GM12878 (cell line): Measurements from ENCODE around the gene CHMP6. TPM values are rescaled to one million over a fixed set of nuclear protein-coding genes. Genes with fewer than 3 reads are reported as not detected.

ENCODE experiments used
- ATAC-seq: fragments of 200-7000 bp; cut with Tn5 transposase; 3 replicates; pipeline ENCODE4 v1.9.1; 2020; ENCODE audit warnings: mild to moderate bottlenecking, moderate library complexity
- BruUV-seq: library from RNA; stranded (reverse); fragments of 400-500 nt; replicated peaks from 2 replicates; lab custom pipeline; 2021; lab: Mats Ljungman, UMichigan
- CTCF ChIA-PET: fragments of 300-600 bp; sonication (Branson Sonifier 250); formaldehyde crosslinking; extraction: SDS; loops from one replicate; lab custom pipeline; 2021; ENCODE audit warnings: inconsistent platforms; lab: Yijun Ruan, JAX
- POLR2A ChIA-PET: fragments of 350-600 bp; formaldehyde crosslinking; extraction: SDS; loops from one replicate; lab custom pipeline; 2021; ENCODE audit warnings: inconsistent platforms; lab: Charles Lee
- RAD21 ChIA-PET: fragments of 300-600 bp; sonication (Branson Sonifier 250); formaldehyde crosslinking; loops from one replicate; lab custom pipeline; 2023; ENCODE audit warnings: antibody characterized with exemption; ENCODE audit not compliant: unreplicated experiment; lab: Charles Lee
- SMC1A ChIA-PET: fragments of 300-600 bp; sonication (Branson Sonifier 250); formaldehyde crosslinking; loops from one replicate; lab custom pipeline; 2023; ENCODE audit not compliant: unreplicated experiment, uncharacterized antibody; lab: Charles Lee
- DNase-seq: peaks from one replicate; pipeline ENCODE4 v3.0.0-alpha.2; 2011; ENCODE audit warnings: low read depth, low spot score
- FAIRE-seq: peaks from 3 replicates; lab custom pipeline; 2011; peaks lifted over from hg19 to GRCh38; lab: Jason Lieb, UNC
- H2AFZ ChIP-seq: 2 replicates; pipeline ENCODE4 v1.6.0; 2011; ENCODE audit warnings: low read depth, low read length, control low read depth; ENCODE audit not compliant: control insufficient read depth
- H3K27ac ChIP-seq: 2 replicates; pipeline ENCODE4 v1.5.1; 2011; ENCODE audit warnings: control low read depth; ENCODE audit not compliant: control insufficient read depth, insufficient read depth
- H3K27me3 ChIP-seq, 2 experiments: replicated peaks in 1 of 2; 2 replicates each; pipeline versions ENCODE4 v1.6.0 to v1.6.1; 2011; ENCODE audit warnings: low read length in 1 of 2; ENCODE audit not compliant: control insufficient read depth in 2 of 2, insufficient read depth in 2 of 2
- H3K36me3 ChIP-seq, 2 experiments: 2 replicates each; pipeline ENCODE4 v1.5.1; 2011; ENCODE audit warnings: low read length in 1 of 2; ENCODE audit not compliant: control insufficient read depth in 2 of 2, insufficient read depth in 2 of 2
- H3K4me1 ChIP-seq: 2 replicates; pipeline ENCODE4 v1.6.1; 2011; ENCODE audit warnings: mild to moderate bottlenecking, low read length, moderate library complexity, mixed read lengths; ENCODE audit not compliant: control insufficient read depth, insufficient read depth
- H3K4me2 ChIP-seq: 2 replicates; pipeline ENCODE4 v1.6.0; 2011; ENCODE audit warnings: control low read depth; ENCODE audit not compliant: control insufficient read depth, insufficient read depth
- H3K4me3 ChIP-seq: fragments of 200-600 bp; sonication (generic); 2 replicates; pipeline ENCODE4 v1.5.1; 2016
- H3K79me2 ChIP-seq: 2 replicates; pipeline ENCODE4 v1.6.0; 2011; ENCODE audit warnings: low read length; ENCODE audit not compliant: control insufficient read depth, insufficient read depth
- H3K9ac ChIP-seq: 2 replicates; pipeline ENCODE4 v1.8.0; 2011; ENCODE audit warnings: low read length, control low read depth, mixed read lengths; ENCODE audit not compliant: control insufficient read depth, insufficient read depth
- H3K9me3 ChIP-seq: replicated peaks from 3 replicates; pipeline ENCODE4 v1.5.1; 2011; ENCODE audit warnings: mild to moderate bottlenecking, low read length; ENCODE audit not compliant: control insufficient read depth, insufficient read depth
- H4K20me1 ChIP-seq: 2 replicates; pipeline ENCODE4 v1.6.0; 2011; ENCODE audit not compliant: control insufficient read depth, insufficient read depth
- RELA ChIP-seq: fragments of 450-650 bp; IDR thresholded peaks from 2 replicates; pipeline ENCODE4 v1.8.0; 2014; ENCODE audit warnings: borderline replicate concordance; ENCODE audit not compliant: partially characterized antibody
- STAT3 ChIP-seq: IDR thresholded peaks from 2 replicates; pipeline ENCODE4 v1.6.1; 2011; ENCODE audit warnings: low read depth, low read length, improper control_type of control experiment
- ZNF592 ChIP-seq: fragments of 450-650 bp; IDR thresholded peaks from 2 replicates; pipeline ENCODE4 v1.6.1; 2017; ENCODE audit warnings: mild to moderate bottlenecking, moderate library complexity
- WGBS: methylation state at CpG from one replicate; pipeline ENCODE4 v1.1.6; 2016; ENCODE audit warnings: low lambda C conversion rate; ENCODE audit not compliant: insufficient replicate concordance, insufficient coverage; ENCODE audit errors: missing lambda C conversion rate; 5-methylcytosine and 5-hydroxymethylcytosine counted together
- in situ Hi-C: fragments of 300-500 bp; cut with MboI; formaldehyde crosslinking; loops from 9 replicates; pipeline ENCODE4 v1.14.3; 2018; ENCODE audit warnings: mixed read lengths
- intact Hi-C: fragments of 100-400 bp; cut with micrococcal nuclease; formaldehyde crosslinking; loops from one replicate; pipeline ENCODE4 v1.14.2; 2022; ENCODE audit not compliant: unreplicated experiment
- polyA plus RNA-seq, 11 experiments: library from polyadenylated mRNA; depleted of rRNA in 4 of 11; unstranded in 6 of 11; stranded (reverse) in 5 of 11; fragments of >200 nt; fragmentation: Nextera tagmentation in 4 of 11; fragmentation: Illumina TruSeq in 1 of 11; extraction: Ambion mirVana in 4 of 11; extraction: Trizol in 1 of 11; gene quantifications; 1 replicate in 1 of 11; 2 replicates in 10 of 11; pipeline versions ENCODE4 v1.2.1 to v1.2.3, GENCODE V29; 2011 to 2016; ENCODE audit warnings: inconsistent platforms in 2 of 11, missing spikeins in 2 of 11, low read depth in 1 of 11
- total RNA-seq, 4 experiments: library from RNA; depleted of rRNA in 3 of 4; stranded (reverse); fragments of >200 nt in 3 of 4; fragmentation: Illumina TruSeq in 1 of 4; extraction: Trizol in 1 of 4; gene quantifications; 2 replicates each; pipeline versions ENCODE4 v1.2.1 to v1.2.3, GENCODE V29; 2013 to 2021

The CHMP6 gene
- total and polyA plus RNA-seq, 10 of the 15 experiments (the other 5 are each of a cell fraction or from before 2014, with no cell fraction given) = 0.21 to 37.9 (median 14.7) TPM

DNA sequence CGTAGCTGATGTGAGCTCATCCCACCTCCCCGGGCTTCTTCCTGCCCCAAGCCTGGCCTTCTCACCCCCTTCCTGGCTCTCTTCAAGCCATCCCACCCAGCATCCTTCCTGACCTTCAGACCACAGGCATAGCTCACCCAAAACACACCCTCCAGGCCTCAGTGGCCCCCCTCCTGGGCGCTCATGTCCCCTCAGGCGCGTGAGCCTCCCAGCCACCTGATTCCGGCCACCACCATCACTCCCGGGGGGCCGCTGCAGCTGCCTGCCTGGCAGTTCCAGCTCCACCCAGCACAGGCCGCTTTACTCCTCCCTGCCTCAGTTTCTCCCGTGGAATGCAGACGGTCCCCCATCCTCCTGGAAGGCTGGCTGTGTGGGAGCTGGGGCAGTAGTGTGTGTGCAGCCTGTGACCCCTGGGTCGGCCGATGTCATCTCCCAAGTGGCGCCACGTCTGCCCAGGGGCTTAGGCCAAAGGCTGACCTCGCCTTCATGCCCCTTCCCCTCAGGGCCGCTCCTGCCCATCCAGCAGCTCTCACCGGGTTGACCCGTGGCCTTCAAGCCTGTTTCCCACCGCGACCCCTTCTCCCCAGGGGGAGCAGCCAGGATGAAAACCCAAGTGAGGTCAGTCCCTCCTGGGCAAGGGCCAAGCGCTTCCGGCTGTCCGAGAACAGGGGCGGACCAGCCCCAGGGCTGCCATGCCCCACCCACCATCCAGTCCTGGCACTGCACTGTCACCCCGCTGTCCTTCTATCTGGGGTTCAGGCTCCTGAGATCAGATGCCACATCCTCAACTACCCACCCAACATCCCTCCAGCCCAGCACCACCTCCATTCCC is 11.9 kb upstream of the CHMP6 start:
- no peak for TF ChIP-seq STAT3
- TF ChIP-seq RELA = no peak
- no peak for TF ChIP-seq ZNF592
- BruUV-seq = no TSS peak
- ChIA-PET RAD21 (interaction anchor here (1.2 kb wide), 1 partner anchor 552 kb away, joined by 5 read pairs; no protein-coding TSS in a partner anchor), POLR2A (no interaction called here), SMC1A (no interaction called here), CTCF (interaction anchor here (1.5 to 2.0 kb wide), 2 partner anchors 114 to 552 kb away, joined by 6 to 10 read pairs; no protein-coding TSS in a partner anchor)
- no peak overlapping the region for H3K9ac ChIP-seq
- no peak for DNase-seq
- H3K4me2 ChIP-seq = no peak overlapping the region
- no peak overlapping the region for H2AFZ ChIP-seq
- H3K27ac ChIP-seq = no peak overlapping the region
- H3K27me3 ChIP-seq = peaks cover 0 to 3% of the 10 kb centered on the region in 2 experiments; a peak in 1 of 4 replicates
- no peaks in the 10 kb centered on the region for H4K20me1 ChIP-seq
- no peak for FAIRE-seq
- intact Hi-C loops = loop anchor here (2.0 to 5.0 kb wide), 2 partner anchors 402 to 553 kb away; no protein-coding TSS in a partner anchor
- no peaks in the 10 kb centered on the region for H3K4me1 ChIP-seq
- no peak overlapping the region for H3K4me3 ChIP-seq
- H3K9me3 ChIP-seq = no peaks in the 10 kb centered on the region
- no peaks in the 10 kb centered on the region for H3K79me2 ChIP-seq
- 75% methylated on average over 21 of the region's 26 CpGs for WGBS
- in situ Hi-C loops = loop anchor here (5.0 kb wide), 1 partner anchor 552 kb away; no protein-coding TSS in a partner anchor
- no peaks in the 10 kb centered on the region for H3K36me3 ChIP-seq
- no peak for ATAC-seq
